Upper lobe of right lung (tissue), 1 donor: Measurements from ENCODE around the gene PNMA1. TPM values are rescaled to one million over a fixed set of nuclear protein-coding genes. Genes with fewer than 3 reads are reported as not detected.

ENCODE experiments used
- ATAC-seq: fragments of 200-7000 bp; cut with Tn5 transposase; one replicate; pipeline ENCODE4 v1.9.1; 2020; ENCODE audit warnings: mild to moderate bottlenecking, moderate library complexity
- DNase-seq: peaks from one replicate; pipeline ENCODE4 v3.0.0-alpha.2; 2020
- H3K27ac ChIP-seq: fragments of 200-600 bp; one replicate; pipeline ENCODE4 v1.8.0; 2022
- H3K27me3 ChIP-seq: fragments of 200-600 bp; one replicate; pipeline ENCODE4 v1.8.0; 2022; ENCODE audit warnings: mild to moderate bottlenecking
- H3K36me3 ChIP-seq: fragments of 200-600 bp; one replicate; pipeline ENCODE4 v1.8.0; 2022
- H3K4me1 ChIP-seq: fragments of 200-600 bp; one replicate; pipeline ENCODE4 v1.8.0; 2022
- H3K4me3 ChIP-seq: fragments of 200-600 bp; one replicate; pipeline ENCODE4 v1.8.0; 2022; ENCODE audit warnings: mild to moderate bottlenecking
- H3K9me3 ChIP-seq: fragments of 200-600 bp; one replicate; pipeline ENCODE4 v1.8.0; 2022
- CTCF ChIP-seq: fragments of 200-600 bp; IDR thresholded peaks from one replicate; pipeline ENCODE4 v1.8.0; 2022; ENCODE audit warnings: antibody characterized with exemption
- intact Hi-C: fragments of 100-400 bp; cut with DNase I; formaldehyde crosslinking; loops from one replicate; pipeline ENCODE4 v1.11.0; 2022
- total RNA-seq: library from RNA; stranded (reverse); fragmentation: NEBNext Ultra II Directional; extraction: Animal tissue kit (Norgen Biotek cat#: 25700); gene quantifications from one replicate; pipeline ENCODE4 v1.2.1, GENCODE V29; 2021
- donor health status: DM: no; HTN: yes; CAD: no; lungs with severe emphysema.

The PNMA1 gene
- total RNA-seq, 1 donor from 2014 or later = 22.0 TPM

DNA sequence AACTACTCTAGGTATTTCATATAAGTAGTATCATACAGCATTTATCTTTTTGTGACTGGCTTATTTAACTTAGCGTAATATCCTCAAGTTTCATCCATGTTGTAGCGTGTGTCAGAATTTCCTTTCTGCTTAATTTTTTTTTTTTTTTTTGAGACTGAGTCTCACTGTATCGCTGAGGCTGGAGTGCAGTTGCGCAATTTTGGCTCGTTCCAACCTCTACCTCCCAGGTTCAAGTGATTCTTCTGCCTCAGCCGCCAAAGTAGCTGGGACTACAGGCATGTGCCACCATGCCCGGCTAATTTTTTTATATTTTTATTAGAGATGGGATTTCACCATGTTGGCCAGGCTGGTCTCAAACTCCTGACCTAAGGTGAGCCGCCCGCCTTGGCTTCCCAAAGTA is 28.9 kb downstream of the PNMA1 start:
- DNase-seq (no peak), ATAC-seq (no peak)
- peaks cover 21% of the 10 kb centered on the region for H3K36me3 ChIP-seq
- no peaks in the 10 kb centered on the region for H3K9me3 ChIP-seq
- TF ChIP-seq CTCF = no peak
- intact Hi-C loops = no loop called here
- no peak overlapping the region for H3K27ac ChIP-seq
- no peak overlapping the region for H3K4me3 ChIP-seq
- no peaks in the 10 kb centered on the region for H3K4me1 ChIP-seq
- no peaks in the 10 kb centered on the region for H3K27me3 ChIP-seq

DNA sequence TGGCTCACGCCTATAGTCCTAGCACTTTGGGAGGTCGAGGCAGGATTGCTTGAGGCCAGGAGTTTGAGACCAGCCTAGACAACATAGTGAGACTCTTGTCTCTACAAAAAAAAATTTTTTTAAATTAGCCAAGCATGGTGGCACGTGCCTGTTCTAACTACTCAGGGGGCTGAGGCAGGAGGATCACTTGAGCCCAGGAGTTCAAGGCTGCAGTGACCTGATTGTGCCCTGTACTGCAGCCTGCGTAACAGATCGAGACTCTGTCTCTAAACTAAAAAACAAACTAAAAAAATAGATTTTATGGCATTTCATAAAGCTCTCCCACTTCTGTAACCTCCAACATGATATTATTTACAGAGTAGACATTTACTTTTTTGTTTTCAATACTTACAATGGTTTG is 29.6 kb downstream of the PNMA1 start:
- H3K27ac ChIP-seq = no peak overlapping the region
- intact Hi-C loops = no loop called here
- H3K4me3 ChIP-seq = no peak overlapping the region
- no peak for DNase-seq
- H3K4me1 ChIP-seq = no peaks in the 10 kb centered on the region
- no peaks in the 10 kb centered on the region for H3K27me3 ChIP-seq
- ATAC-seq = no peak
- TF ChIP-seq CTCF = no peak
- peaks cover 16% of the 10 kb centered on the region for H3K36me3 ChIP-seq
- H3K9me3 ChIP-seq = no peaks in the 10 kb centered on the region

GRCh38 chr14:73680821-73681220 is 33.4 kb downstream of the PNMA1 start:
- Histone ChIP-seq H3K27me3 (no peaks in the 10 kb centered on the region), H3K4me3 (no peak overlapping the region), H3K36me3 (no peaks in the 10 kb centered on the region), H3K9me3 (no peaks in the 10 kb centered on the region), H3K27ac (no peak overlapping the region), H3K4me1 (no peaks in the 10 kb centered on the region)
- no peak for DNase-seq
- no peak for ATAC-seq
- TF ChIP-seq CTCF = no peak
- intact Hi-C loops = no loop called here

DNA sequence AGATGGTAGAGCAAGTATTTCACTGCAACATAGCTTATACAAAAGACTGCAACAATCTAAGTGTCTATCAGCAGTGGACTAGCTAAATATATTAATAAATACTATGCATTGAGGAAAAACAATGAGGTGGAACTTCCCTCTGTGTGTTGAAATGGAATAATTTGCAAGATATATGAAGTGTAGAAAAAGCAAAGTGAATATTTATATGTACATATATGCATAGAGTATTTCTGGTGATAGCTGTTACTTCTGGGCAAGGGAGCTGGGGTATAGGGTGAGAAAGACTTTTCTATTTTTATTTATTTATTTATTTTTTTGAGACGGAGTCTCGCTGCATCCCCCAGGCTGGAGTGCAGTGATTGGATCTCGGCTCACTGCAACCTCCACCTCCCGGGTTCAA is 35.5 kb downstream of the PNMA1 start:
- no peak overlapping the region for H3K27ac ChIP-seq
- DNase-seq = no peak
- intact Hi-C loops = no loop called here
- H3K9me3 ChIP-seq = no peaks in the 10 kb centered on the region
- no peaks in the 10 kb centered on the region for H3K4me1 ChIP-seq
- H3K27me3 ChIP-seq = no peaks in the 10 kb centered on the region
- no peak for ATAC-seq
- H3K4me3 ChIP-seq = no peak overlapping the region
- TF ChIP-seq CTCF = no peak
- peaks cover 3% of the 10 kb centered on the region for H3K36me3 ChIP-seq

DNA sequence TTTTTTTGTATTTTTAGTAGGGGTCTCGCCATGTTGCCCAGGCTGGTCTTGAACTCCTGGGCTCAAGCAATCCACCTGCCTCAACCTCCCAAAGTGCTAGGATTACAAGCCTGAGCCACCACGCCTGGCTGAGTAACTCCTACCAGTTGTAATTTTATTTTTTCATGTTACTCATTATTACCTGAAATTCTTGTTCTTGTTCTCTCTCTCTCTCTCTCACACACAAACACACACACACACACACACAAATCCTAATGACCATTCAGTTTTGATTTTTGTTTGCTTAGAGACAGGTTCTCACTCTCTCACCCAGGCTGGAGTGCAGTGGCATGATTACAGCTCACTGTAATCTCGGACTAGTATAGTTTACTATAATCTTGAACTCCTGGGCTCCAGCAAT is 39.2 kb downstream of the PNMA1 start:
- peaks cover 12% of the 10 kb centered on the region for H3K36me3 ChIP-seq
- no peaks in the 10 kb centered on the region for H3K4me1 ChIP-seq
- DNase-seq = no peak
- intact Hi-C loops = no loop called here
- H3K4me3 ChIP-seq = no peak overlapping the region
- H3K9me3 ChIP-seq = no peaks in the 10 kb centered on the region
- H3K27ac ChIP-seq = no peak overlapping the region
- ATAC-seq = no peak
- no peak for TF ChIP-seq CTCF
- no peaks in the 10 kb centered on the region for H3K27me3 ChIP-seq

GRCh38 chr14:73667854-73668253 is 46.3 kb downstream of the PNMA1 start:
- intact Hi-C loops = no loop called here
- no peak for ATAC-seq
- H3K9me3 ChIP-seq = no peaks in the 10 kb centered on the region
- H3K36me3 ChIP-seq = peaks cover under 1% of the 10 kb centered on the region
- TF ChIP-seq CTCF = no peak
- DNase-seq = no peak
- no peaks in the 10 kb centered on the region for H3K27me3 ChIP-seq
- no peak overlapping the region for H3K27ac ChIP-seq
- no peak overlapping the region for H3K4me3 ChIP-seq
- no peaks in the 10 kb centered on the region for H3K4me1 ChIP-seq
